HepG2 (cell line): ENCODE measurements around the gene PRCD. TPM values are rescaled to one million over a fixed set of nuclear protein-coding genes. Genes with fewer than 3 reads are reported as not detected.

Experiments
- EZH2 ChIP-seq: conservative IDR thresholded peaks from 2 replicates; pipeline ENCODE4 v1.6.1; 2012; ENCODE audit warnings: mild to moderate bottlenecking, low read depth, low read length, moderate library complexity
- KLF11 ChIP-seq: IDR thresholded peaks from 2 replicates; pipeline ENCODE4 v1.6.1; 2016; ENCODE audit warnings: missing compliant biosample characterization
- LCORL ChIP-seq, 2 experiments: fragments of 450-650 bp in 1 of 2; sonication (generic) in 1 of 2; formaldehyde crosslinking in 1 of 2; IDR thresholded peaks; 2 replicates each; pipeline versions ENCODE4 v1.5.0 to v1.6.1; 2017 to 2020; ENCODE audit warnings: antibody characterized with exemption in 1 of 2, missing genetic modification reagents in 1 of 2
- MED13 ChIP-seq: sonication (generic); formaldehyde crosslinking; IDR thresholded peaks from 2 replicates; pipeline ENCODE4 v1.5.0; 2020; ENCODE audit warnings: missing genetic modification reagents
- MIER3 ChIP-seq: IDR thresholded peaks from 2 replicates; pipeline ENCODE4 v1.6.1; 2016; ENCODE audit warnings: missing compliant biosample characterization, borderline replicate concordance
- NRL ChIP-seq: sonication (generic); formaldehyde crosslinking; IDR thresholded peaks from 2 replicates; pipeline ENCODE4 v1.5.0; 2020; ENCODE audit warnings: missing genetic modification reagents, mild to moderate bottlenecking, moderate library complexity, borderline replicate concordance
- POGZ ChIP-seq: sonication (generic); formaldehyde crosslinking; IDR thresholded peaks from 2 replicates; pipeline ENCODE4 v1.4.0; 2020; ENCODE audit warnings: mild to moderate bottlenecking, missing genetic modification reagents
- REXO4 ChIP-seq: sonication (generic); formaldehyde crosslinking; IDR thresholded peaks from 2 replicates; pipeline ENCODE4 v1.8.0; 2022; ENCODE audit warnings: missing genetic modification reagents, mild to moderate bottlenecking, borderline replicate concordance
- RFXAP ChIP-seq: sonication (generic); formaldehyde crosslinking; IDR thresholded peaks from 2 replicates; pipeline ENCODE4 v1.4.0; 2020; ENCODE audit warnings: missing genetic modification reagents, borderline replicate concordance
- SALL1 ChIP-seq: sonication (generic); formaldehyde crosslinking; IDR thresholded peaks from 2 replicates; pipeline ENCODE4 v1.8.0; 2022; ENCODE audit warnings: mild to moderate bottlenecking, missing genetic modification reagents
- SETDB1 ChIP-seq: sonication (generic); formaldehyde crosslinking; IDR thresholded peaks from 2 replicates; pipeline ENCODE4 v1.5.1; 2020; ENCODE audit warnings: missing genetic modification reagents, mild to moderate bottlenecking, borderline replicate concordance
- SP2 ChIP-seq: sonication (generic); formaldehyde crosslinking; IDR thresholded peaks from 2 replicates; pipeline ENCODE4 v1.5.1; 2020; ENCODE audit warnings: mild to moderate bottlenecking, missing genetic modification reagents
- TMF1 ChIP-seq: sonication (generic); formaldehyde crosslinking; IDR thresholded peaks from 2 replicates; pipeline ENCODE4 v1.8.1; 2022; ENCODE audit warnings: low read depth, missing genetic modification reagents
- ZNF569 ChIP-seq: sonication (generic); formaldehyde crosslinking; IDR thresholded peaks from 2 replicates; pipeline ENCODE4 v1.5.0; 2020; ENCODE audit warnings: mild to moderate bottlenecking, missing genetic modification reagents, moderate library complexity, borderline replicate concordance
- ZNF644 ChIP-seq: IDR thresholded peaks from 2 replicates; pipeline ENCODE4 v1.6.1; 2016; ENCODE audit warnings: low read depth
- ZNF773 ChIP-seq: sonication (generic); formaldehyde crosslinking; IDR thresholded peaks from 2 replicates; pipeline ENCODE4 v1.4.0; 2020; ENCODE audit warnings: missing genetic modification reagents, borderline replicate concordance
- polyA plus RNA-seq, 8 experiments: library from polyadenylated mRNA; depleted of rRNA in 3 of 8; stranded (reverse) in 7 of 8; unstranded in 1 of 8; fragments of >200 nt; fragmentation: Illumina TruSeq in 4 of 8; extraction: Trizol in 4 of 8; gene quantifications; 2 replicates each; pipeline versions ENCODE4 v1.2.1 to v1.2.3, GENCODE V29; 2011 to 2016; ENCODE audit warnings: low read depth in 4 of 8, missing spikeins in 1 of 8, mixed read lengths in 1 of 8; ENCODE audit not compliant: insufficient read depth in 1 of 8
- total RNA-seq, 5 experiments: library from RNA; depleted of rRNA; stranded (reverse); fragments of >200 nt; fragmentation: Illumina TruSeq; extraction: Trizol; gene quantifications; 2 replicates each; pipeline ENCODE4 v1.2.3, GENCODE V29; 2016; ENCODE audit warnings: low read depth in 1 of 5
- TF ChIP-seq, protein P1 (sequence below): sonication (generic); formaldehyde crosslinking; IDR thresholded peaks from 2 replicates; pipeline ENCODE4 v1.8.1; 2023; ENCODE audit warnings: missing genetic modification reagents, inconsistent platforms, borderline replicate concordance
- TF ChIP-seq, protein P2 (sequence below): IDR thresholded peaks from 2 replicates; pipeline ENCODE4 v1.6.1; 2016; ENCODE audit warnings: control low read depth
- TF ChIP-seq, protein P3 (sequence below): sonication (generic); formaldehyde crosslinking; IDR thresholded peaks from 2 replicates; pipeline ENCODE4 v1.9.0; 2021; ENCODE audit warnings: missing genetic modification reagents, mild to moderate bottlenecking, borderline replicate concordance
- TF ChIP-seq, protein P4 (sequence below): sonication (generic); formaldehyde crosslinking; IDR thresholded peaks from 2 replicates; pipeline ENCODE4 v1.8.1; 2023; ENCODE audit warnings: mild to moderate bottlenecking, missing genetic modification reagents
- TF ChIP-seq, protein P5 (sequence below): sonication (generic); formaldehyde crosslinking; IDR thresholded peaks from 2 replicates; pipeline ENCODE4 v1.5.0; 2020; ENCODE audit warnings: mild to moderate bottlenecking, missing genetic modification reagents, borderline replicate concordance

PRCD gene
- total and polyA plus RNA-seq, 2 of the 13 experiments (the other 11 are each of a cell fraction or from before 2014, with no cell fraction given): 0.51 TPM; not detected in 1

DNA sequence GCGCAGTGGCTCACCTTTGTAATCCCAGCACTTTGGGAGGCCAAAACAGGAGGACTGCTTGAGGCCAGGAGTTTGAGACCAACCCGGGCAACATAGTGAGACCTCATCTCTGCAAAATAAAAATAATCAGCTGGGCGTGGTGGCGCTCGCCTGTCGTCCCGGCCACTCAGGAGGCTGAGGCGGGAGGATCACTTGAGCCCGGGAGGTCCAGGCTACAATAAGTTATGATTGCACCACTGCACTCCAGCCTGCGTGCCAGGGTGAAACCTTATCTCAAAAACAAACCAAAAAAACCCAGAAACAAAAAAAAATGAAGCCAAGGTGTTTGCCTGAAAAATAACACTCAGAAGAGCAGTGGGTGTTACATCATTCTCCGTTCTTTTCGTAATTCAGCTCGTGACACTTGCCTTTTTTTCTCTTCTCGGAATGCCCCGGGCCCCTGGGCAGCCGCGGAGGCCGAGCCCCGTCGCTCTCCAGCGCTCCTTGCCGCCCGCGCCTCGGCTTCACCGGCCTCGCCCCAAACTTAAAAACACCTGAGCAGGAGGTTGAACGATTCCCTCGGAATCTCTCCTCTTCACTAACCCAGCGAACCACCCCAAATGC lies 17.0 kb downstream of the PRCD start (continued):
- TF ChIP-seq SP2 (CRISPR knock-in tag) (no peak), POGZ (CRISPR knock-in tag) (no peak), TMF1 (CRISPR knock-in tag) (no peak), SALL1 (CRISPR knock-in tag) (no peak; the same call in 1 of the 2 replicates), ZNF773 (CRISPR knock-in tag) (peak; percentile 49; the same call in 1 of the 2 replicates), MED13 (CRISPR knock-in tag) (no peak; the same call in 1 of the 2 replicates), LCORL (IDR thresholded peaks at IDR 0.05) (no peak), LCORL (CRISPR knock-in tag; IDR thresholded peaks at IDR 0.05) (no peak), KLF11 (CRISPR knock-in tag) (no peak), RFXAP (CRISPR knock-in tag) (no peak), NRL (CRISPR knock-in tag) (no peak), ZNF569 (CRISPR knock-in tag) (no peak), ZNF644 (CRISPR knock-in tag) (no peak), EZH2 (no peak), REXO4 (CRISPR knock-in tag) (no peak), SETDB1 (no peak), MIER3 (no peak)
- TF ChIP-seq, protein P1, sequence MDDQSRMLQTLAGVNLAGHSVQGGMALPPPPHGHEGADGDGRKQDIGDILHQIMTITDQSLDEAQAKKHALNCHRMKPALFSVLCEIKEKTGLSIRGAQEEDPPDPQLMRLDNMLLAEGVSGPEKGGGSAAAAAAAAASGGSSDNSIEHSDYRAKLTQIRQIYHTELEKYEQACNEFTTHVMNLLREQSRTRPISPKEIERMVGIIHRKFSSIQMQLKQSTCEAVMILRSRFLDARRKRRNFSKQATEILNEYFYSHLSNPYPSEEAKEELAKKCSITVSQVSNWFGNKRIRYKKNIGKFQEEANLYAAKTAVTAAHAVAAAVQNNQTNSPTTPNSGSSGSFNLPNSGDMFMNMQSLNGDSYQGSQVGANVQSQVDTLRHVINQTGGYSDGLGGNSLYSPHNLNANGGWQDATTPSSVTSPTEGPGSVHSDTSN: 0 out of 2 replicates have a peak, but pooled peaks have one; percentile 7
- TF ChIP-seq, protein P2, sequence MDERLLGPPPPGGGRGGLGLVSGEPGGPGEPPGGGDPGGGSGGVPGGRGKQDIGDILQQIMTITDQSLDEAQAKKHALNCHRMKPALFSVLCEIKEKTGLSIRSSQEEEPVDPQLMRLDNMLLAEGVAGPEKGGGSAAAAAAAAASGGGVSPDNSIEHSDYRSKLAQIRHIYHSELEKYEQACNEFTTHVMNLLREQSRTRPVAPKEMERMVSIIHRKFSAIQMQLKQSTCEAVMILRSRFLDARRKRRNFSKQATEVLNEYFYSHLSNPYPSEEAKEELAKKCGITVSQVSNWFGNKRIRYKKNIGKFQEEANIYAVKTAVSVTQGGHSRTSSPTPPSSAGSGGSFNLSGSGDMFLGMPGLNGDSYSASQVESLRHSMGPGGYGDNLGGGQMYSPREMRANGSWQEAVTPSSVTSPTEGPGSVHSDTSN (CRISPR knock-in tag): no peak
- TF ChIP-seq, protein P3, sequence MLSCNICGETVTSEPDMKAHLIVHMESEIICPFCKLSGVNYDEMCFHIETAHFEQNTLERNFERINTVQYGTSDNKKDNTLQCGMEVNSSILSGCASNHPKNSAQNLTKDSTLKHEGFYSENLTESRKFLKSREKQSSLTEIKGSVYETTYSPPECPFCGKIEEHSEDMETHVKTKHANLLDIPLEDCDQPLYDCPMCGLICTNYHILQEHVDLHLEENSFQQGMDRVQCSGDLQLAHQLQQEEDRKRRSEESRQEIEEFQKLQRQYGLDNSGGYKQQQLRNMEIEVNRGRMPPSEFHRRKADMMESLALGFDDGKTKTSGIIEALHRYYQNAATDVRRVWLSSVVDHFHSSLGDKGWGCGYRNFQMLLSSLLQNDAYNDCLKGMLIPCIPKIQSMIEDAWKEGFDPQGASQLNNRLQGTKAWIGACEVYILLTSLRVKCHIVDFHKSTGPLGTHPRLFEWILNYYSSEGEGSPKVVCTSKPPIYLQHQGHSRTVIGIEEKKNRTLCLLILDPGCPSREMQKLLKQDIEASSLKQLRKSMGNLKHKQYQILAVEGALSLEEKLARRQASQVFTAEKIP: no peak
- TF ChIP-seq, protein P4, sequence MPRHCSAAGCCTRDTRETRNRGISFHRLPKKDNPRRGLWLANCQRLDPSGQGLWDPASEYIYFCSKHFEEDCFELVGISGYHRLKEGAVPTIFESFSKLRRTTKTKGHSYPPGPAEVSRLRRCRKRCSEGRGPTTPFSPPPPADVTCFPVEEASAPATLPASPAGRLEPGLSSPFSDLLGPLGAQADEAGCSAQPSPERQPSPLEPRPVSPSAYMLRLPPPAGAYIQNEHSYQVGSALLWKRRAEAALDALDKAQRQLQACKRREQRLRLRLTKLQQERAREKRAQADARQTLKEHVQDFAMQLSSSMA: no peak
- TF ChIP-seq, protein P5, sequence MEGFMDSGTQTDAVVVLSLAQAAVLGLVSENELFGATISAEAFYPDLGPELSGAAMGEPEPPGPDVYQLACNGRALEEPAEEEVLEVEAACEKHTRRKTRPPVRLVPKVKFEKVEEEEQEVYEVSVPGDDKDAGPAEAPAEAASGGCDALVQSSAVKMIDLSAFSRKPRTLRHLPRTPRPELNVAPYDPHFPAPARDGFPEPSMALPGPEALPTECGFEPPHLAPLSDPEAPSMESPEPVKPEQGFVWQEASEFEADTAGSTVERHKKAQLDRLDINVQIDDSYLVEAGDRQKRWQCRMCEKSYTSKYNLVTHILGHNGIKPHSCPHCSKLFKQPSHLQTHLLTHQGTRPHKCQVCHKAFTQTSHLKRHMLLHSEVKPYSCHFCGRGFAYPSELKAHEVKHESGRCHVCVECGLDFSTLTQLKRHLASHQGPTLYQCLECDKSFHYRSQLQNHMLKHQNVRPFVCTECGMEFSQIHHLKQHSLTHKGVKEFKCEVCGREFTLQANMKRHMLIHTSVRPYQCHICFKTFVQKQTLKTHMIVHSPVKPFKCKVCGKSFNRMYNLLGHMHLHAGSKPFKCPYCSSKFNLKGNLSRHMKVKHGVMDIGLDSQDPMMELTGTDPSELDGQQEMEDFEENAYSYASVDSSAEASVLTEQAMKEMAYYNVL: no peak; the same call in 1 of the 2 replicates
